GM19025 (cell line): ENCODE data around the gene PRKACB.

Experiments
- ATAC-seq: cut with Tn5 transposase; IDR thresholded peaks from one replicate; pipeline ENCODE4 v1.9.1; 2021; ENCODE audit warnings: mild to moderate bottlenecking, low read depth, moderate library complexity; ENCODE audit not compliant: unreplicated experiment

PRKACB gene

DNA sequence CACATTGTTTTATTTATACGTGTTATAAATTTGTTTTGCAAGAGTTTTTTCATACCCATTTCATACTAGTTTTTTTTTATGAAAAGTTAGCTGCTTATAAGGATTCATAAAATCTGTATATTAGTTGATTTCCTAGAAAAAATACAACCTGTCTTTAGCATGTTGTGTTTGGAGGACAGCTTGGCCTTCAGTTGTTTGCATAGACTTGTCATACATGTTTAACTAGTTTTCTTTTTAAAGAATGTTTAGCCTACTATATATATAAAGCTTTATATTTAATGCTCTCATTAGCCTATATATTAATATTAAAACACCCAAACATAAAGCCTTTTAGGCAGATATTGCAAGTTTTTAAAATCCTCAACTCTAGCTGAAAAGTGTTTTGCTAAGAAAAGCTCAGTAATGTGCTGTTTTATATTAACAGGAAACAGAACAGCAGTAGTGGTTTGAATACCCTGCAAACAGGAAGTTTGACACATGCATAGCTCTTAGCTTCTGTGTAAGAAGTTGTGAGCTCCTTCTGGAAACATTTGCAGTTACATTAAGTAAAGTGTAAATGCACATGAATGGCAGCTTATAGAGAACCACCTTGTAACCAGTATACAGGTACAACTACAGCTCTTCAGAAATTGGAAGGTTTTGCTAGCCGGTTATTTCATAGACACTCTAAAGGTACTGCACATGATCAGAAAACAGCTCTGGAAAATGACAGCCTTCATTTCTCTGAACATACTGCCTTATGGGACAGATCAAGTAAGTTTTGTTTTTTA, at the start of gene PRKACB:
Gene PRKACB (plus strand): TSS at position 476 of the 770 bp plus-strand sequence. CDS start 91 bp downstream, at position 567.
- peak; percentile 92 for ATAC-seq

DNA sequence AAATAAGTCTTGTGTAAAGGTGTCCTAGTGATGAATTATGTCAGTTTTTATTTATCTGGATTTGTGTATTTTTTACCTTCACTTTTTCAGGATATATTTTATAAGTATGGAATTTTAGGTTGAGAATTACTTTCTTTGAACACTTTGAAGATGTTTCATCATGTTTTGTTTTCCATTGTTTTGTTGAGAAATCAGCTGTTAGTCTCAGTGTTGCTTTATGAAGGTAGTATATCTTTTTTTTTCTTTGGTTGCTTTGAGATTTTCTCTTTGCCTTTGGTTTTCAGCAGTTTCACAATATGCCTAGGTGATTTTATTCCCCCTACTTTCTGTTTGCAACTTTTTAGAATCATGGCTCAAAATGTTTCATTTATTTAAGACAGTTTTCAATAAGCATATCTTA, 48.8 kb upstream of the PRKACB start:
- ATAC-seq: no peak

DNA sequence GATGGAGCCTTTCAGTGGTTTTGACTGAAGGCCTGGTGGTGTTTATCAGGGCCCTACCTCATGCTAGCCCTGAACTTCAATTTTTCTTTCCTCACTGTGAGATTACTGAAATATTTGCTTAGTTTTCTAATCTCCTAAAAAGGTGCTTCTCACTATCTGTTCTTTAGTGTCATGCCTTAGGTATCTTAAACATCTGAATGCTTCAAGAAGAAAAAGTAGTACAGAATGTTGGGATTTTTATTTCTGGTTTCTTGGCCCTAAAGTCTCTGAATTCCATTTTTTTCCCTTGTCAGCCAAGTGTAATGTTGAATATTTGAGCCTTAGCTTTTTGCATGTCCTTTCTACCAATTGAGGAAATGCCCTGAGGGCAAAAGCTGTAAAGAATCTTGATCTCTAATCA, 47.9 kb upstream of the PRKACB start:
- no peak for ATAC-seq

DNA sequence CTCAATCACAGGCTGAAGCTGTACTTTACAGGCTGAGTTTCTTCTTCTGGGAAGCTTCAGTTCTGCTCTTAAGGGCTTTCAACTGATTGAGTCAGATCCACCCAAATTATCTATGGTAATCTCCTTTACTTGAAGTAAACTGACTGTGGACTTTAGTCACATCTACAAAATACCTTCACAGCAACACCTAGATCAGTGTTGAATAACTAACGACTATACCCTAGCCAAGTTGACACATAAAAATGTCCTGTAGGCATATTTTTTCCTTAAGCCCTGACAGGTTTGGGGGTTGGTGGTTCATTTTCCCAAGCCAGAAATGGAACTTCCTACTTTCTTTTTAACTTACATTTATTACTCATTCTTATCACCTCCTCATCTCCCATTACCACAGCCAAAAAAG, 42.9 kb upstream of the PRKACB start:
- ATAC-seq: no peak

DNA sequence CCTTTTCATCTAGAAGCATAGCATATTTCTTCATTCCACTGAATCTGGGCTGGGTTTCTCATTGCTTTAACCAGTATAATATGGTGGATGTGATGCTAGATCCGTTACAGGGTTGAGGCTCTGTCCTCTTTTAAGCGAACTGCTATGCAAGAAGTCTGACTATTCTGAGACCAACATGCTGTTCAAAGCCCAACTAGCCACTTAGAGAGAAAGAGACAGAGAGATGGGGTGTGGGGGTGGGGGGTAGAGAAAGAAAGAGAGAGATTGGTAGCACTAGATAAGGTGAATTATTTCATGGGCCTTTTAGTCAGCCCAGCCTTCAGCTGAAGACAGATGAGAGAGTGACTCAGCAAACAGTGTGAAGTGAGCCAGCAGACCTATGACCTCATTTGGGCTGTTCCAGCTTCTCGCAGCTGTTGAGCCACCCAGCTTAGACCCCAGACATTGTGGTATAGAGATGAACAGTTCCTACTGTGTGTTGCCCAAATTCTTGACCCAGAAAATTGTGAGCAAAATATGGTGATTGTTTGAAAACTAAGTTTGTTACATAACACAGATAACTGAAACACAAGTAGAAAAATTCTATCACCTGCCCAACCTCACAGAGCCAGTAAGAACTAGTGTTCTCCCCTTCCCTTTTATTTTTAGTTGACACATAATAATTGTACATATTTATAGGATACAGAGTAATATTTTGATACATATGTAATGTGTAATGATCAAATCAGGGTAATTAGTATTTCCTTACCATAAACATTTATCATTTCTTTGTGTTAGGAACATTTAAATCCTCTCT, 40.7 kb upstream of the PRKACB start:
- peak; percentile 81 for ATAC-seq

DNA sequence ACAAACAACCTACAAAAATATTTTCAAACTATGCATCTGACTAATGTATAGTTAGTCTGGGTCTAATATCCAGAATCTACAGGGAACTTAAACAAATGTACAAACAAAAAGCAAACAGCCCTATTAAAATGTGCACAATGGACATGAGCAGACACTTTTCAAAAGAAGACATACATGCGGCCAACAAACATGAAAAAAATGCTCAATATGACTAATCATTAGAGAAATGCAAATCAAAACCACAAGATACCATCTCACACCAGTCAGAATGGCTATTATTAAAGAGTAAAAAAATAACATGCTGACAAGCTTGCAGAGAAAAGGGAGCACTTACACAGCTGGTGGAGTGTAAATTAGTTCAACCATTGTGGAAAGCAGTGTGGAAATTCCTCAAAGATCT, 36.5 kb upstream of the PRKACB start:
- ATAC-seq: peak; percentile 57

DNA sequence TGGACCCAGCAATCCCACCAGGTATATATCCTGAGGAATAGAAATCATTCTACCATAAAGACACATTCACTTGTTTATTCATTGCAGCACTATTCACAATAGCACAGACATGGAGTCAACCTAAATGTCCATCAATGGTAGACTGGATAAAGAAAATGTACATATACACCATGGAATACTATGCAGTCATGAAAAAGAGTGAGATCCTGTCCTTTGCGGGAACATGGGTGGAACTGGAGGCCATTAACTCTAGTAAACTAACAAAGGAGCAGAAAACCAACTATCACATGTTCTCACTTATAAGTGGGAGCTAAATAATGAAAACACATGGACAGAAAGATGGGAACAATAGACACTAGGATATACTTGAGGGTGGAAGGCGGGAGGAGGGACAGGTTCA, 36.1 kb upstream of the PRKACB start:
- no peak for ATAC-seq

DNA sequence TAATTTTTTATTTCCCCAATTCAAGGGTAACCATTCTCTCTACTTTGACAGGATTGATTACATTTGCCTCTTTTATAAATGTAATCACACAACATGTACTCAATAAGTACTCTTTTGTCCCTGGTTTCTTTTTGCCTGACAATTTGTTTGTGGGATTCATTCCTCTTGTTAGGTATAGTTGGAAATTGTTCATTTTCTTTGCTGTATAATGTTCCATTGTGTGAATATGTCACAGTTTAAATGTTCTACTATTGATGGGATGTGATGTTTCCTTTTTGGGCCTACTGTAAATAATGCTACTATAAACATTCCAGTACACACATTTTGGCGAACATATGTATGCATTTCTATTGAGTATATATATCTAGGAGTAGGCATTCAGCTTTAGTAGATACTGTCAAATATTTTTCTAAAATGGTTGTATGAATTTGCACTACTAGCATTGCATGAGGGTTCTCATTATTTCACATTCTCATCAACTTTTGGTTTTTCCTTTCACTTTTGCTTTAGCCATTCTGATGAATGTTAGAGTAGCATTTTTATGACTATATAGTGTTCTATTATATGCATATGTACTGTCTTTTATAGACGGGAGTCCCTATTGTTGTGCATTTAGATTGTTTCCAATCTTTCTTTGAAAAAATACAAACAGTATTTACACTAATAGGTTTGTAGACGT, 35.0 kb upstream of the PRKACB start:
- no peak for ATAC-seq

DNA sequence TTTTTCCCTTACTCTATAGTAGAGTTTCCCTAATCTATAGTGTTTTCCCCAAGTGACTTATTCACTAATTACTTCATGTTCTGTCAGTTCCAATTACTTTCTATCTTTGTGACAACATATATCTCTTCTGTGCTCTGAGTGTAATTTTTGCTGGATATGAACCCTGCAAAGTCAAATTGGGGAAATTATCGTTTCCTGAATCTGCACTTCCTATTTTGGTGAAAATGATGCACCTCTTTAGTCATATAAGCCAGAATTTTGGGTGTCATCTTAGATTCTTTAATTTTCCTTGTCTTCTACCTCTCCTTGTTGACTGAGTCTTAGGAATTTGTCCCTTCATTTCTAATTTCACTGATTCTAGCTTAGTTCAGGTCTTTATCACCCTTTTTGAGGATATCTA, 33.4 kb upstream of the PRKACB start:
- no peak for ATAC-seq

DNA sequence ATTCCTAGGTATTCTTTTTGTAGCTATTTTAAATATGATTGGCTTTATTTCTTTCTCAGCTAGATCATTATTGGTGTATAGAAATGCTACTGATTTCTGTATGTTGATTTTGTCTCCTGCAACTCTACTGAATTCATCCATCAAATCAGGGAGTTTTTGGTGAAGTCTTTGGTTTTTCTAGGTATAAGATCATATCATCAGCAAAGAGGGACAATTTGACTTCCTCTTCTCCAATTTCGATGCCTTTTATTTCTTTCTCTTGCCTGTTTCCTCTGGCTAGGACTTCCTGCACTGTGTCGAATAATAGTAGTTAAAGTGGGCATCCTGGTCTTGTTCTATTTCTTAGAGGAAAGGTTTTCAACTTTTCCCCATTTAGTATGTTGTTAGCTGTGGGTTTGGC, 27.5 kb upstream of the PRKACB start:
- no peak for ATAC-seq

DNA sequence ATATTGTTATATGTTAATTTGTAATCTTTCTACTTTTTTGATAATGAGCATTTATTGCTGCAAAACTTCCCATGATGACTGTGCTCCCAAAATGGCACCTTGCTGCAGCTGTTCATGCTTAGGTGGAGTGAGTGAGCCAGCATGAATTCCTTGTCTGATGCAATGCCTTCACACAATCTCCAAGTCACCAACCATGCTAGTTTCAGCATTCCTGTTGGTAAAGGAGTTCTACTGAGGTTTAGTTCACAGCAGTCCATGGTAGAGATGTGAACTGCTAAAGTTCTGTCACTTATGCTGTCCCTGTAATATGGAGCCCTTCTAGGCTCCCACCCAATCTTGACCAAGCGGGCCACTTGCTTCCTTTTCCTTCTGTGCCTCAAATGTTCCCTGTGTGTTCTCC, 26.2 kb upstream of the PRKACB start:
- no peak for ATAC-seq

DNA sequence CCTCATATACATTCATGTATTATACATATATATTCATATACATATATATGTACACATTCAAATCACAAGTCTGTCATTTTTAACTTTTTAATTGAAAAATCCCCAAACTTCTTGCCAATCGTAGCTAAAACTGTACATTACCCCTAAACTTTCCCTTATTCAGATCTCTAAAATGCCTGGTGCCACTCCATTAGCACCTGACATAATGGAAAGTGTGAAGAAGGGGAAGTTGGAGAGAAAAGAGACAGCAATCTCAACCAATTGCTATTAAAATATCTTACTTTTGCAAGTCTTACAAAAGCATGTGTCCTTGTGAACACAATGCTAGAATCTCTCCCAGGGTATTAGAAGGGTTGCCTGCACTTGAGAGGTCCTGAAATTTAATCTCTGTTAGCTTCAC, 22.7 kb upstream of the PRKACB start:
- no peak for ATAC-seq

DNA sequence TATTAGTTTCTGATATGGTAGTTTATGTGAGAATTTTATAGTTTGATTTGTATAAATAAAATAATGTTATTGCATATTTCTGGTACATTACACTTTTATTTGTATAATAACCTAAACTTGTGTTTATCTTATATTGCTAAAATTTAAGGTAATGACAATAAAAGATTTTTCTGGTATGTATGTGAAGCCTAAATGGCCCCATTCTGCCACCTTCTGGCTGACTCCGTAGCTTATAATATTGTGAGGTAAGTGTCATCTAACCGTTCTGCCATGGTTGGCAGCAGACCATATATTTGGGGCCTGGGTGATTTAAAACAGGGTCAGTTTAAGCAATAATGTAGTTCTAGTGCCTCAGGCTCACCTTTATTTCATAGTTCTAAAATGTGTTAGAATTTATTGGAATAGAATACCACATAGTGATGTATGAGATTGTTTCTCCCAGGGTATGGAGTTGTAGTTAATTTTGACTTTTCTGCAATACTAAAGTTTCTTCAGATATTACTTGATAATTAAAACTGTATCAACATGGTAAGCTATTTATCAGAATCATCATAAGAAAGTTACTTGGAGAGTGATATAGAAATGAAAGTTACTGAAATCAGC, 21.2 kb upstream of the PRKACB start:
- ATAC-seq: peak; percentile 53

DNA sequence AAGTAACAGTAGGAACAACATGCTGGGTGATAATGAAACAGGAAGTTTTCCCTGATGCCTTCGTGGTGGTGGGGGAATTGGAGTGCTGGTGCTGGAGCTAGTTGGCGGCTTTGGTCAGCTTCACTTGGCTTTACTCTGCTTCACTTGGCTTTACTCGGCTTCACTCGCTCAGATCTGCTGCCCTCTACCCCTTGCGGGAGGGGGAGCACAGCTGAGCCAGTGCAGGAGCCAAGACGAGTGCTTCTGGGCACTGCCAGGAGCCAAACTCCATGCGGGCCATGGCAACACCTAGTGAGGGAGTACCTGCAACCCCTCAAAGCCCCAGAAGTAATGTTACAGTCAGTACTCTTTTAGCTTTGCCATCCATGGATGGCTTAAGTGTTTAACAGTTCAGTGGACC, 10.6 kb upstream of the PRKACB start:
- no peak for ATAC-seq

DNA sequence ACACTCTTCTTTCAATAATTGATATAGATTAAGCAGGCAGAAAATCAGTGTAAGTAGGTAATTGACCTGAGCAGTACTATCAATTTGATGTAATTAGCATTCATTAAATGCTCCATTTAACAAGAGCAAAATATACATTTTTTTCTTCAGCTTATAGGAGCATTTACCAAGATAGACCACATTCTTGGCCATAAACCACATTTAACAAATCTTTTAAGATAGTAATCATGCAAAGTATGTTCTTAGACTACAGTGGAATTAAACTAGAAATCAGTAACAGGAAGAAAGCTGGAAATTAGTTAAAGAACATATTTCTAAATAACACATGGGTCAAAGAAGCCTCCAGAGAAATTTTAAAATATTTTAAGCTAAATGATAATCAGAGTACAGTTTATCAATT, 8.7 kb upstream of the PRKACB start:
- ATAC-seq: no peak

DNA sequence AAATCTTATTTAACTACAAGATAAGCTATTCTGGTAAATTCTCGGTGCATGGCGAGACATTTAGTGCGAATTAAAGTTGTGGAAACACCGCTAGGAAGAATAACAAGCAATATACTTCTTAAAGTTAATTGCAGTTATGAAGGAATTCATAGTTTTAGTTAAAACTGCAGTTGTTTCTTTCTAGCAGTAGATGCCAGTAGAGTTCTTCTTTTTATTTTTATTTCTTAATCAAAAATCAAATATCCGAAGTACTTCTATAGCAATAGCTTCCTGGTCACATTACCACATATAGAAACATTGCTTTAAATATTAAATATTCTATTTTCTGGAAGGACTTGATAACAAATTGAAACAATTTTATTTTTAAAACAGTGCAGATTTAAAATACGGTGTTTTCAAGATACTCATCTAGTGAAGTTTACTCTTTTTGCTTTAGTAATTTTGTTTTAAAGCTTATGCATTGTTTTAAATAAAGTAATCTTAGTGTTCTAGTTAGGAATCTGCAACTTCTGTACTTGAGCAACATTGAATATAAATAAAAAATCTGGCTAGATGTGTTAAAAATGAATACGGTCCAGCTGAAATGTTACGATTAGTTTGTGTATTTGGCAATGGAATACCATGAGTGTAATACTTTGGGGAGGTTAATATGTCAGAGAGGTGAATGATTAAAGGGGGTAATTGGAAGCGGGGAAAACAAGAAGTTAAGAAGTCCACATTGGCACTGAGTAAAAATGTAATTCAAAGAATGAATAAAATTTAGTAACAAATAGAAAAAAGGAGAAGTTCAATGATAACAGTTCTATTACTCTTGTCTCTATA, 2.7 kb upstream of the PRKACB start:
- ATAC-seq: no peak

DNA sequence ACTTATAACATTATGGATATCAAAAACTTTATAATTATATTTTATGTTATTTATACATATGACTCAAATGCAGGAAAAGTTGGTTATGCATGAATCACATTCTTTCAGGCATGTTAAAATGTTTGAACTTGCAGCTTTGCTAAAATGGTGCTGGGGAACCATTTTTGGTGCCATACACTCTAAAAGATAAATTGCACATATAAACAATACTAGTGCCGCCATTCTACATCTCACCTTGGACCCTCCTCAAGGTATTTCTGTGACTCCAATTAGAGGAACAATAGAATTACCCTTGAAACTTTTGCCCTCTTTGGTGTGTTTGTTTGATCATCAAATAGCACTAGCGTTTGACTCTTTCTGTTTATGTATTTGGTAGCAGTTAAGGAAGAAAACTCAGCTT, 997 bp downstream of the PRKACB start:
- ATAC-seq: no peak

DNA sequence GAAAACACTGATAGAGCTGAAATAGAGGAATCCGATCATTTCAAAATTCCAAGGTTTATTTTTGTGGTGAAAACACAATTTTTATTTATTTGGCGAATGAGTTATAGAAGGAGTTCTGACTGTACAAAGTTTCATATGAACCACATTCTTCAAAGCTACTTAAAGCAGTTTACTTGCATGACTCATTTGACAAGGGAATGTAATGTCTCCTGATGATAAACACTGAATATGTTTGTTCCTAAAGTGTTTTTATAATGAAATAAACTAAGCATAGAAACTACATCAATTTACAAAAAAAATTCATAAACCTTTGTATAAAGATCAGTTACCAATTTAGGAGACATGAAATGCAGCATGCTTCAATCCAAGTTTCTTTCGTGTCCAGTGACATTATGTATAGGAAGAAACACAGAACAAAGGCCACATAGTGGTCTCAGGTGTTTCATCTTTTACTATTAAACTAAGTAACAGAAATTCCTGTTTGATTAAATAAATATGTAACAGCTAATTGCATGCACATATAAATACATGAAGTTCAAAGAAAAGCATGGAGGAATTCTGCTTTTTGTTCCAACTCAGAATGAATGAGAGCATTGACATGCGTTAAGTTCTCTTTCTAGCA, 2.5 kb downstream of the PRKACB start:
- no peak for ATAC-seq

DNA sequence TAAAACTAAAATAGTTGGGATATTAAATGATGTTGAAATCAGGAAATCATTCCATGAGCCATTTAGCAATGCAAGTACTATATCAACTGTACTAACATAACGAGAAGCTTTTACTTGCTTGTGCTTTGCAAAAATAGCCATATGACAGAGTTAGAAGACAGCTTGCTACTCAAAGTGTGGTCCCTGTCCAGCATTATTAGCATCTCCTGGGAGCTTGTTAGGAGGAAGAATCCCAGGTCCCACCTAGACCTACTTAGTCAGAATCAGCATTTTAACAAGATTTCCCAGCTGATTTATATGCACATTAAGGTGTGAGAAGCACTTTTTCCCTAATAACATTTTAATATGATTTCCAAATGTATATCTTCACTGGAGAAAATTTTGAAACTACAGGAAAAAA, 4.7 kb downstream of the PRKACB start:
- no peak for ATAC-seq

DNA sequence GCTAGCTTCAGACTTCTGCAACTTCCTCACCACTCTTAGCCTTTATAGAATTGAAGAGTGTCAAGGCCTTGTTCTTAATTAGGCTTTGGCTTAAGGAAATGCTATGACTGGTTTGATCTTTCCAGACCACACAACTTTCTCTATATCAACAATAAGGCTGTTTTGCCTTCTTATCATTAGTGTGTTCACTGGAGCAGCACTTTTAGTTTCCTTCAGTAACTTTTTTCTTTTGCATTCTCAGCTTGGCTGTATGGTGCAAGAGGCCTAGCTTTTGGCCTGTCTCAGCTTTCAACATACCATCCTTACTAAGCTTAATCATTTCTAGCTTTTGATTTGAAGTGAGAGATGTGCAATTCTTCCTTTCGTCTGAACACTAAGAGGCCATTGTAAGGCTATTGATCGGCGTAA, 8.6 kb downstream of the PRKACB start:
- ATAC-seq: peak; percentile 67
